ENCODE measurements around the gene WHRN.

WHRN gene

GRCh38 chr9:114496011-114496410 is 9.3 kb downstream of the WHRN start:
- Histone ChIP-seq H3K4me1 (ENCODE audit: low read depth, poor library complexity, severe bottlenecking) (peaks cover 81% of the 10 kb centered on the region), H3K79me2 (ENCODE audit: insufficient read depth, low read depth) (peaks cover 99% of the 10 kb centered on the region)
- no peak for TF ChIP-seq CTCF (conservative IDR thresholded peaks at IDR 0.05; ENCODE audit: low read depth, low read length)

GRCh38 chr9:114494776-114495569 is 10.3 kb downstream of the WHRN start:
- Histone ChIP-seq H3K4me3 (IDR thresholded peaks at IDR 0.05; ENCODE audit: insufficient read depth, low read depth, low read length) (no peak overlapping the region), H3K4me1 (ENCODE audit: low read depth, poor library complexity, severe bottlenecking) (peaks cover 81% of the 10 kb centered on the region), H3K4me2 (peak overlapping the region; percentile 99; the same call in 1 of the 2 replicates), H3K27me3 (ENCODE audit: insufficient read depth, low read depth) (no peaks in the 10 kb centered on the region), H4K20me1 (ENCODE audit: insufficient read depth) (no peaks in the 10 kb centered on the region), H3K9ac (no peak overlapping the region), H3K36me3 (ENCODE audit: insufficient read depth) (no peaks in the 10 kb centered on the region; the same call in 1 of the 2 replicates), H2AFZ (ENCODE audit: low read depth) (no peak overlapping the region), H3K27ac (no peak overlapping the region), H3K79me2 (ENCODE audit: insufficient read depth, low read depth) (peaks cover 99% of the 10 kb centered on the region)
- no peak for TF ChIP-seq CTCF (conservative IDR thresholded peaks at IDR 0.05; ENCODE audit: low read depth, low read length)

More at GRCh38 chr9:114496011-114496410, 9.3 kb downstream of the WHRN start:
- Histone ChIP-seq H3K36me3 (ENCODE audit: insufficient read depth) (no peaks in the 10 kb centered on the region; the same call in 1 of the 2 replicates), H3K27me3 (ENCODE audit: insufficient read depth, low read depth) (no peaks in the 10 kb centered on the region), H3K4me3 (IDR thresholded peaks at IDR 0.05; ENCODE audit: insufficient read depth, low read depth, low read length) (no peak overlapping the region), H3K4me2 (peak overlapping the region; percentile 99; the same call in 1 of the 2 replicates), H3K27ac (peak overlapping the region; percentile 66; the same call in 1 of the 2 replicates), H3K9ac (no peak overlapping the region), H2AFZ (ENCODE audit: low read depth) (no peak overlapping the region), H4K20me1 (ENCODE audit: insufficient read depth) (no peaks in the 10 kb centered on the region)

GRCh38 chr9:114493521-114494184 is 11.6 kb downstream of the WHRN start:
- peaks cover 92% of the 10 kb centered on the region for H3K79me2 ChIP-seq (ENCODE audit: insufficient read depth, low read depth)
- no peaks in the 10 kb centered on the region for H4K20me1 ChIP-seq (ENCODE audit: insufficient read depth)
- H3K27ac ChIP-seq = no peak overlapping the region
- H3K9ac ChIP-seq = no peak overlapping the region
- H3K4me3 ChIP-seq (IDR thresholded peaks at IDR 0.05; ENCODE audit: insufficient read depth, low read depth, low read length) = no peak overlapping the region
- H2AFZ ChIP-seq (ENCODE audit: low read depth) = no peak overlapping the region
- H3K4me2 ChIP-seq = peak overlapping the region; percentile 7; the same call in 1 of the 2 replicates
- no peak for TF ChIP-seq CTCF (conservative IDR thresholded peaks at IDR 0.05; ENCODE audit: low read depth, low read length)
- H3K4me1 ChIP-seq (ENCODE audit: low read depth, poor library complexity, severe bottlenecking) = peaks cover 81% of the 10 kb centered on the region
- H3K36me3 ChIP-seq (ENCODE audit: insufficient read depth) = no peaks in the 10 kb centered on the region; the same call in 1 of the 2 replicates
- H3K27me3 ChIP-seq (ENCODE audit: insufficient read depth, low read depth) = no peaks in the 10 kb centered on the region

GRCh38 chr9:114492991-114493390 is 12.3 kb downstream of the WHRN start:
- Histone ChIP-seq H3K9ac (no peak overlapping the region), H3K4me1 (ENCODE audit: low read depth, poor library complexity, severe bottlenecking) (peaks cover 81% of the 10 kb centered on the region), H3K27me3 (ENCODE audit: insufficient read depth, low read depth) (no peaks in the 10 kb centered on the region), H3K4me3 (IDR thresholded peaks at IDR 0.05; ENCODE audit: insufficient read depth, low read depth, low read length) (no peak overlapping the region), H3K36me3 (ENCODE audit: insufficient read depth) (no peaks in the 10 kb centered on the region; the same call in 1 of the 2 replicates), H3K79me2 (ENCODE audit: insufficient read depth, low read depth) (peaks cover 90% of the 10 kb centered on the region), H2AFZ (ENCODE audit: low read depth) (no peak overlapping the region), H4K20me1 (ENCODE audit: insufficient read depth) (no peaks in the 10 kb centered on the region), H3K4me2 (no peak overlapping the region), H3K27ac (no peak overlapping the region)
- TF ChIP-seq CTCF (conservative IDR thresholded peaks at IDR 0.05; ENCODE audit: low read depth, low read length) = no peak
